ENCODE results near the gene IMPDH2. TPM values are rescaled to one million over a fixed set of nuclear protein-coding genes. Genes with fewer than 3 reads are reported as not detected.

Gene IMPDH2
- total and polyA plus RNA-seq, 8 donors: 107 to 320 (median 159) TPM

DNA sequence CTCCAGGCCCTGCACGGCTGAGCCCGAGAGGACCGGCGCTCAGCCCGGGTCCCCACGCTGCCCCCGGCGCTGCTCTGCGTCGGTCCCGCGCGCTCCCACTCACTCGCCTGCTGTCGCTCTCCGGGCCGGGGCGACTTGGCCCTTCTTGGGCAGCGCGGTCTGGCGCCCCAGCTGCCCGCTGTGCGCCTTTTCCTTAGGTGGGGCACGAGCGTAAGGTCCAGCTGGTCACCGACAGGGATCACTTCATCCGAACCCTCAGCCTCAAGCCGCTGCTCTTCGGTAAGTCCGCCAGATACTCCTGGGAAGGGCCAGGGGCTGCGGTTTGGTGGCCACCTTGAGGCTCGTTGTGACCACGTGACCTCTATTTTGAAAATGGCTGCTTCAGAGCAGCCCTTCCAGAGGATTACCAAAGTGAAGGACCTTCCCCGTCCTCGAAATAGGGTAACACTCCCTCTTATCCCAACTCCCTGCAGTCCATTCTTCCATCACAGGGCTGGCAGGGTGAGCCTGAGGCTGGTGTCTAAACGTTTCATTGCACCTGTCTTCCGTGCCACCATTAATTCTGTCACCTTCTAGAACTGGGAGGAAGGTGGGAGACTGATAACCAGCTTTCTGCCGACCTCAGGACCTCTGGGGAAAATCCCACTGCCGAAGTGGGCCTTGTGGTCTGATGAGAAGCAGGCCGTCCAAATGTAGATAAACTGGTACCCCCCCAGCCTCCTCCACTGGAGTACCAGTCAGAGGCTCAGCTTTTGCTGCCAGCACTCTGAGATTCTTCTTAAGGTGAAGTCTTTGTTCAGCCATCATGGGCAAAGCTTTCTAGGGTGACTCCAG lies 38.3 kb downstream of the IMPDH2 start:
- no peaks in the 10 kb centered on the region for H3K27me3 ChIP-seq
- WGBS, 2 donors: 2 to 3% methylated on average over 28 to 40 of the region's 40 CpGs
- peaks cover 0 to 5% (median 0%) of the 10 kb centered on the region in 3 donors for H3K36me3 ChIP-seq
- DNase-seq (peak in 2 of 6 donors; percentile 43 to 65), ATAC-seq (peak; percentile 36 to 50 (median 44)), FAIRE-seq (no peak)
- H3K4me3 ChIP-seq: peak overlapping the region; percentile 94 to 99 (median 97)
- intact Hi-C loops (cut with DNase I): no loop called here
- H3K9me3 ChIP-seq: no peaks in the 10 kb centered on the region
- peaks cover 6 to 16% (median 14%) of the 10 kb centered on the region in 3 donors for H3K4me1 ChIP-seq
- no peak for TF ChIP-seq CTCF (IDR thresholded peaks at IDR 0.05)
- peak overlapping the region; percentile 78 to 89 (median 82) for H3K27ac ChIP-seq

DNA sequence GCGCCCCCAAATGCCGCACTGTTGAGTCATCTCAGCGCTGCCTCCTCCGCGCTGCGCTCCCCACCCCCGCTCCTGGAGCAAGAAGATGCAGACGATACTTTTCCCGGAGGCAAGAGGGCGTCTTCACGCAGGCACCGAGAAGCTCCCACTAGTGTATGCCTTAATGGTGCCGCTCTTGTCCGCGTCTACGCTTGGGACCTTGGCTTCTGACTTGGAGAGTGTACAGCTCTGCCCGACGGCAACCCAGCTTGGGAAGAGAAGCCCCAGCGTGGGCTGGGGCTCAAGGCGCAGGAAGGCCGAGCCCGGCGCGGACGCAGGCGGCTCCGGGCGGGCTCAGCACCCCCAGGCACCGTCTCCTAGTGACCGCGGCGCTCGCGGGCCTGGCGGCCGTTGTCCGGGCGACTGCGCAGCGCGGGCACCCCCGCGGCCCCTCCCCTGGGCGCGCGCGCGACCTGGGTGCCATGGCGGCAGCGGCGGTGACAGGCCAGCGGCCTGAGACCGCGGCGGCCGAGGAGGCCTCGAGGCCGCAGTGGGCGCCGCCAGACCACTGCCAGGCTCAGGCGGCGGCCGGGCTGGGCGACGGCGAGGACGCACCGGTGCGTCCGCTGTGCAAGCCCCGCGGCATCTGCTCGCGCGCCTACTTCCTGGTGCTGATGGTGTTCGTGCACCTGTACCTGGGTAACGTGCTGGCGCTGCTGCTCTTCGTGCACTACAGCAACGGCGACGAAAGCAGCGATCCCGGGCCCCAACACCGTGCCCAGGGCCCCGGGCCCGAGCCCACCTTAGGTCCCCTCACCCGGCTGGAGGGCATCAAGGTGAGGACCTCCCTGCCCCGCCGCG lies 39.2 kb downstream of the IMPDH2 start, which contains the start of gene P4HTM:
P4HTM (plus strand) TSS at position 446 of the 840 bp plus-strand sequence; CDS start at position 462, 16 bp downstream.
- Histone ChIP-seq H3K27ac (peak within 1 kb of the TSS; percentile 78 to 89 (median 82)), H3K27me3 (no peaks in the 10 kb centered on the region), H3K9me3 (no peaks in the 10 kb centered on the region), H3K4me1 (peaks cover 6 to 16% (median 14%) of the 10 kb centered on the region in 3 donors), H3K4me3 (peak within 1 kb of the TSS; percentile 94 to 99 (median 97)), H3K36me3 (peaks cover 0 to 5% (median 0%) of the 10 kb centered on the region in 3 donors)
- no peak for FAIRE-seq
- intact Hi-C loops (cut with DNase I): loop anchor here in 1 of 3 donors (10.0 kb wide), 1 partner anchor 455 kb away; no protein-coding TSS in a partner anchor
- peak in 1 of 4 donors; percentile 7 for TF ChIP-seq CTCF (IDR thresholded peaks at IDR 0.05)
- DNase-seq: peak; percentile 55 to 86 (median 76)
- ATAC-seq: peak; percentile 84 to 90 (median 85)
- WGBS, 2 donors: 0 to 1% methylated on average over 72 to 91 of the region's 91 CpGs

GRCh38 chr3:48989126-48989795 lies 39.9 kb downstream of the IMPDH2 start:
- ATAC-seq (no peak), DNase-seq (peak in 1 of 6 donors; percentile 74), FAIRE-seq (no peak)
- Histone ChIP-seq H3K4me3 (peak overlapping the region; percentile 94 to 99 (median 97)), H3K36me3 (peaks cover 0 to 5% (median 0%) of the 10 kb centered on the region in 3 donors), H3K27ac (peak overlapping the region; percentile 78 to 89 (median 82)), H3K9me3 (no peaks in the 10 kb centered on the region), H3K4me1 (peaks cover 6 to 16% (median 14%) of the 10 kb centered on the region in 3 donors), H3K27me3 (no peaks in the 10 kb centered on the region)
- WGBS, 2 donors: 4 to 6% methylated on average over 21 of the region's 21 CpGs
- TF ChIP-seq CTCF (IDR thresholded peaks at IDR 0.05): no peak
- intact Hi-C loops (cut with DNase I): loop anchor here in 1 of 3 donors (10.0 kb wide), 1 partner anchor 456 kb away; no protein-coding TSS in a partner anchor

- Histone ChIP-seq H3K9me3 (no peaks in the 10 kb centered on the region), H3K4me1 (peaks cover 5 to 7% (median 6%) of the 10 kb centered on the region in 3 donors), H3K4me3 (no peak overlapping the region), H3K27me3 (no peaks in the 10 kb centered on the region), H3K36me3 (peaks cover 0 to 26% (median 9%) of the 10 kb centered on the region in 3 donors), H3K27ac (no peak overlapping the region)
- TF ChIP-seq CTCF (IDR thresholded peaks at IDR 0.05): no peak
- DNase-seq (peak in 1 of 6 donors; percentile 18), ATAC-seq (no peak), FAIRE-seq (no peak)
- WGBS, 2 donors: 85 to 92% methylated on average over 7 of the region's 7 CpGs
- intact Hi-C loops (cut with DNase I): loop anchor here in 1 of 3 donors (10.0 kb wide), 1 partner anchor 459 kb away; no protein-coding TSS in a partner anchor
Measured at GRCh38 chr3:48985831-48986376, 43.3 kb downstream of the IMPDH2 start.

Measured in pancreas (tissue), 10 donors.